SK-N-SH (cell line): ENCODE results near the gene GATB.

Experiments
- CTCF ChIP-seq: fragments of 200-600 bp; sonication (generic); IDR thresholded peaks from 2 replicates; pipeline ENCODE4 v1.6.1; 2017; ENCODE audit warnings: antibody characterized with exemption, mild to moderate bottlenecking, moderate library complexity
- MXI1 ChIP-seq: IDR thresholded peaks from 2 replicates; pipeline ENCODE4 v1.6.1; 2012; ENCODE audit warnings: mild to moderate bottlenecking, low read depth, low read length, improper control_type of control experiment
- POLR2AphosphoS5 ChIP-seq: IDR thresholded peaks from 2 replicates; pipeline ENCODE4 v1.6.1; 2012; ENCODE audit warnings: low read depth, low read length
- RAD21 ChIP-seq: IDR thresholded peaks from 2 replicates; pipeline ENCODE4 v1.6.1; 2012; ENCODE audit warnings: mild to moderate bottlenecking, low read length
- REST ChIP-seq: IDR thresholded peaks from 2 replicates; pipeline ENCODE4 v1.6.1; 2012; ENCODE audit warnings: mild to moderate bottlenecking, low read depth, low read length, moderate library complexity
- RFX5 ChIP-seq: IDR thresholded peaks from 2 replicates; pipeline ENCODE4 v1.6.1; 2012; ENCODE audit warnings: mild to moderate bottlenecking, improper control_type of control experiment, low read length

- TF ChIP-seq MXI1, result no peak
- TF ChIP-seq CTCF, result no peak
- no peak for TF ChIP-seq RFX5
- no peak for TF ChIP-seq RAD21
- TF ChIP-seq REST, result no peak
- TF ChIP-seq POLR2AphosphoS5, result no peak
Measured at GRCh38 chr4:151728006-151728405, 32.8 kb downstream of the GATB start.
